H9 (cell line): ENCODE measurements around the gene TPRN. TPM values are rescaled to one million over a fixed set of nuclear protein-coding genes. Genes with fewer than 3 reads are reported as not detected.

ENCODE experiments used
- DNase-seq: peaks from one replicate; pipeline ENCODE4 v3.0.0-alpha.2; 2017
- H2AFZ ChIP-seq: one replicate; pipeline ENCODE4 v1.6.1; 2013; ENCODE audit warnings: mild to moderate bottlenecking, low read length, control low read depth, moderate library complexity
- H2AK5ac ChIP-seq: 2 replicates; pipeline ENCODE4 v1.6.1; 2013; ENCODE audit warnings: low read length, control low read depth, mixed read lengths; ENCODE audit not compliant: insufficient read length
- H2BK120ac ChIP-seq: one replicate; pipeline ENCODE4 v1.6.1; 2013; ENCODE audit warnings: low read depth, mild to moderate bottlenecking, low read length, control low read depth, inconsistent platforms; ENCODE audit not compliant: poor library complexity, severe bottlenecking
- H2BK12ac ChIP-seq: 2 replicates; pipeline ENCODE4 v1.6.1; 2013; ENCODE audit warnings: low read length, control low read depth, mixed read lengths, low read depth; ENCODE audit not compliant: insufficient read length
- H2BK15ac ChIP-seq: 2 replicates; pipeline ENCODE4 v1.6.1; 2013; ENCODE audit warnings: low read depth, low read length, control low read depth
- H2BK20ac ChIP-seq: one replicate; pipeline ENCODE4 v1.6.1; 2013; ENCODE audit warnings: low read depth, mild to moderate bottlenecking, low read length, control low read depth, inconsistent platforms; ENCODE audit not compliant: poor library complexity, severe bottlenecking
- H2BK5ac ChIP-seq: 2 replicates; pipeline ENCODE4 v1.6.1; 2013; ENCODE audit warnings: low read length, control low read depth, mixed read lengths; ENCODE audit not compliant: insufficient read length
- H3K14ac ChIP-seq: 2 replicates; pipeline ENCODE4 v1.6.1; 2013; ENCODE audit warnings: low read length, control low read depth; ENCODE audit not compliant: insufficient read depth
- H3K18ac ChIP-seq: 2 replicates; pipeline ENCODE4 v1.6.1; 2013; ENCODE audit warnings: low read depth, mild to moderate bottlenecking, mixed read lengths, low read length, control low read depth; ENCODE audit not compliant: insufficient read length
- H3K23ac ChIP-seq: 2 replicates; pipeline ENCODE4 v1.6.1; 2013; ENCODE audit warnings: low read length, control low read depth, mixed read lengths, low read depth; ENCODE audit not compliant: insufficient read length
- H3K23me2 ChIP-seq: 2 replicates; pipeline ENCODE4 v1.6.1; 2013; ENCODE audit warnings: low read depth, mild to moderate bottlenecking, mixed read lengths, low read length, control low read depth; ENCODE audit not compliant: insufficient read length, poor library complexity, severe bottlenecking
- H3K27ac ChIP-seq: 2 replicates; pipeline ENCODE4 v1.5.1; 2013; ENCODE audit warnings: low read length, control low read depth, mixed read lengths, low read depth; ENCODE audit not compliant: insufficient read length
- H3K27me3 ChIP-seq: 2 replicates; pipeline ENCODE4 v1.6.1; 2013; ENCODE audit warnings: low read length, control low read depth, inconsistent platforms; ENCODE audit not compliant: insufficient read depth
- H3K4ac ChIP-seq: 2 replicates; pipeline ENCODE4 v1.6.1; 2013; ENCODE audit warnings: low read depth, mild to moderate bottlenecking, control low read depth, inconsistent platforms, low read length, moderate library complexity
- H3K4me1 ChIP-seq: 2 replicates; pipeline ENCODE4 v1.6.1; 2013; ENCODE audit warnings: low read length, control low read depth, inconsistent platforms; ENCODE audit not compliant: insufficient read depth
- H3K4me2 ChIP-seq: 2 replicates; pipeline ENCODE4 v1.6.1; 2013; ENCODE audit warnings: low read length, control low read depth, mixed read lengths; ENCODE audit not compliant: insufficient read length, insufficient read depth
- H3K56ac ChIP-seq: 2 replicates; pipeline ENCODE4 v1.6.1; 2013; ENCODE audit warnings: low read depth, mild to moderate bottlenecking, mixed read lengths, low read length, control low read depth; ENCODE audit not compliant: insufficient read length
- H3K79me1 ChIP-seq: 2 replicates; pipeline ENCODE4 v1.6.1; 2013; ENCODE audit warnings: low read depth, mild to moderate bottlenecking, moderate library complexity, low read length, control low read depth, inconsistent platforms; ENCODE audit not compliant: insufficient read depth, poor library complexity, severe bottlenecking
- H3K79me2 ChIP-seq: 2 replicates; pipeline ENCODE4 v1.6.1; 2013; ENCODE audit warnings: low read length, control low read depth, inconsistent platforms; ENCODE audit not compliant: insufficient read depth
- H3K9ac ChIP-seq: 2 replicates; pipeline ENCODE4 v1.6.1; 2013; ENCODE audit warnings: low read length, control low read depth, mixed read lengths; ENCODE audit not compliant: insufficient read length; ENCODE audit errors: extremely low read depth
- H3K9me3 ChIP-seq: one replicate; pipeline ENCODE4 v1.6.1; 2013; ENCODE audit warnings: low read depth, low read length, inconsistent platforms; ENCODE audit not compliant: control insufficient read depth
- H3T11ph ChIP-seq: one replicate; pipeline ENCODE4 v1.6.1; 2013; ENCODE audit warnings: mild to moderate bottlenecking, low read length, control low read depth, inconsistent platforms
- H4K20me1 ChIP-seq: one replicate; pipeline ENCODE4 v1.6.1; 2013; ENCODE audit not compliant: control insufficient read depth, insufficient read length, insufficient read depth
- H4K5ac ChIP-seq: 2 replicates; pipeline ENCODE4 v1.6.1; 2013; ENCODE audit warnings: low read depth, mild to moderate bottlenecking, mixed read lengths, low read length, control low read depth; ENCODE audit not compliant: insufficient read length
- H4K8ac ChIP-seq: replicated peaks from 2 replicates; pipeline ENCODE4 v1.6.1; 2013; ENCODE audit warnings: low read length, control low read depth, mixed read lengths, low read depth; ENCODE audit not compliant: insufficient read length
- H4K91ac ChIP-seq: 2 replicates; pipeline ENCODE4 v1.6.1; 2013; ENCODE audit warnings: low read depth, mild to moderate bottlenecking, moderate library complexity, mixed read lengths, low read length, control low read depth; ENCODE audit not compliant: insufficient read length
- H3K27ac Mint-ChIP-seq, 3 experiments: 2 replicates in 2 of 3; 3 replicates in 1 of 3; pipeline ENCODE4 v1.8.0; 2020 to 2021; ENCODE audit warnings: mixed read lengths in 3 of 3, mild to moderate bottlenecking in 1 of 3, moderate library complexity in 1 of 3
- H3K27me3 Mint-ChIP-seq: 2 replicates; pipeline ENCODE4 v1.8.0; 2021; ENCODE audit warnings: low read depth, mild to moderate bottlenecking, moderate library complexity, mixed read lengths
- H3K36me3 Mint-ChIP-seq, 3 experiments: 2 replicates in 2 of 3; 3 replicates in 1 of 3; pipeline ENCODE4 v1.8.0; 2020 to 2021; ENCODE audit warnings: low read depth in 3 of 3, mixed read lengths in 3 of 3; ENCODE audit not compliant: insufficient read depth in 1 of 3
- H3K4me1 Mint-ChIP-seq, 2 experiments: 2 replicates each; pipeline ENCODE4 v1.8.0; 2020; ENCODE audit warnings: mixed read lengths in 2 of 2
- H3K4me3 Mint-ChIP-seq, 2 experiments: 2 replicates in 1 of 2; 3 replicates in 1 of 2; pipeline ENCODE4 v1.8.0; 2020 to 2021; ENCODE audit warnings: mild to moderate bottlenecking in 2 of 2, mixed read lengths in 2 of 2, moderate library complexity in 1 of 2
- H3K9me3 Mint-ChIP-seq, 2 experiments: 2 replicates in 1 of 2; 3 replicates in 1 of 2; pipeline ENCODE4 v1.8.0; 2020; ENCODE audit warnings: mild to moderate bottlenecking in 2 of 2, mixed read lengths in 2 of 2, moderate library complexity in 1 of 2
- CTCF ChIP-seq: fragments of 200-600 bp; sonication (generic); conservative IDR thresholded peaks from 3 replicates; pipeline ENCODE4 v1.8.0; 2021; ENCODE audit warnings: antibody characterized with exemption, mild to moderate bottlenecking
- WGBS: extraction: QIAGEN DNeasy Blood & Tissue Kit; methylation state at CpG from one replicate; pipeline ENCODE4 v1.1.7; 2013; ENCODE audit warnings: missing lambda C conversion rate, low lambda C conversion rate, mixed read lengths; ENCODE audit not compliant: insufficient read length; ENCODE audit errors: extremely low coverage; 5-methylcytosine and 5-hydroxymethylcytosine counted together
- total RNA-seq: library from RNA; stranded (reverse); gene quantifications from 2 replicates; pipeline ENCODE4 v1.2.1, GENCODE V29; 2021

Gene TPRN
- total RNA-seq, 1 experiment from 2014 or later = 30.7 TPM

- no peaks in the 10 kb centered on the region for H3K9me3 Mint-ChIP-seq
- H3K23ac ChIP-seq = no peak overlapping the region
- H3K14ac ChIP-seq = no peak overlapping the region
- peaks cover 5% of the 10 kb centered on the region; the same call in 1 of the 2 replicates for H3K4me1 ChIP-seq
- H3K9ac ChIP-seq = no peak overlapping the region
- H2BK5ac ChIP-seq = no peak overlapping the region
- no peaks in the 10 kb centered on the region for H3K27me3 ChIP-seq
- H4K5ac ChIP-seq = no peak overlapping the region
- H3K18ac ChIP-seq = no peak overlapping the region
- H2AK5ac ChIP-seq = no peak overlapping the region
- no peak overlapping the region for H2BK12ac ChIP-seq
- H2BK120ac ChIP-seq = no peak overlapping the region
- H3K36me3 Mint-ChIP-seq = peaks cover 7 to 38% (median 26%) of the 10 kb centered on the region in 3 experiments; a peak in 6 of 7 replicates
- no peak overlapping the region for H3K4me2 ChIP-seq
- H3K27me3 Mint-ChIP-seq = no peaks in the 10 kb centered on the region
- 0 out of 3 replicates have a peak, but pooled peaks have one; percentile 16 for TF ChIP-seq CTCF
- H3K27ac Mint-ChIP-seq = no peak overlapping the region; a peak in 1 of 7 replicates
- no peak overlapping the region for H3K56ac ChIP-seq
- no peak overlapping the region for H4K8ac ChIP-seq
- peaks cover 6% of the 10 kb centered on the region for H3K79me1 ChIP-seq
- no peak overlapping the region for H4K91ac ChIP-seq
- peaks cover 10% of the 10 kb centered on the region; the same call in 1 of the 2 replicates for H3K79me2 ChIP-seq
- no peak overlapping the region for H2AFZ ChIP-seq
- no CpG with 5 or more reads among the region's 9 CpGs for WGBS
- no peak overlapping the region for H3K4ac ChIP-seq
- no peaks in the 10 kb centered on the region for H4K20me1 ChIP-seq
- no peak overlapping the region for H3K27ac ChIP-seq
- peaks cover 20 to 27% of the 10 kb centered on the region in 2 experiments for H3K4me1 Mint-ChIP-seq
- peak overlapping the region; percentile 94 to 96 for H3K4me3 Mint-ChIP-seq
- no peak overlapping the region for H3T11ph ChIP-seq
- DNase-seq = no peak
- no peaks in the 10 kb centered on the region for H3K9me3 ChIP-seq
- no peak overlapping the region for H2BK20ac ChIP-seq
- no peak overlapping the region for H2BK15ac ChIP-seq
- peaks cover 13% of the 10 kb centered on the region for H3K23me2 ChIP-seq
Measured at GRCh38 chr9:137190315-137190856, 10.2 kb downstream of the TPRN start.
